ENCODE measurements around the gene ADK. TPM values are rescaled to one million over a fixed set of nuclear protein-coding genes. Genes with fewer than 3 reads are reported as not detected.

The ADK gene
- total RNA-seq, 1 experiment from 2014 or later, result 159 TPM

- no peaks in the 10 kb centered on the region for H3K9me2 ChIP-seq (ENCODE audit: insufficient read depth)
- peaks cover 51% of the 10 kb centered on the region; the same call in 1 of the 2 replicates for H3F3A ChIP-seq (ENCODE audit: insufficient read depth, low read depth)
- no peaks in the 10 kb centered on the region for H4K20me1 ChIP-seq (ENCODE audit: insufficient read depth)
- H3K4me1 ChIP-seq (replicated peaks; ENCODE audit: insufficient read depth), result no peaks in the 10 kb centered on the region
- ChIA-PET CTCF (interaction anchor here (0.5 kb wide), 1 partner anchor 69 kb away, joined by 3 read pairs; no protein-coding TSS in a partner anchor), POLR2A (ENCODE audit: unreplicated experiment) (interaction anchor here (0.7 kb wide), 1 partner anchor 106 kb away, joined by 3 read pairs; no protein-coding TSS in a partner anchor)
- intact Hi-C loops (cut with micrococcal nuclease; ENCODE audit: unreplicated experiment), result no loop called here
- BruUV-seq (replicated peaks), result no TSS peak
- no peaks in the 10 kb centered on the region for H3K9me3 ChIP-seq (ENCODE audit: insufficient read depth, low read depth)
- H3K27ac ChIP-seq, result no peak overlapping the region
- H3K27me3 ChIP-seq (ENCODE audit: insufficient read depth, low read depth), result no peaks in the 10 kb centered on the region
- no peak overlapping the region for H3K4me3 ChIP-seq
- H3K4me2 ChIP-seq, result no peak overlapping the region
- DNase-seq, result no peak
- no peaks in the 10 kb centered on the region for H3K79me2 ChIP-seq (ENCODE audit: low read depth)
- H3K36me3 ChIP-seq (ENCODE audit: low read depth), result peaks cover 58% of the 10 kb centered on the region
- H2AFZ ChIP-seq, result no peak overlapping the region
- TF ChIP-seq EZH2 (IDR thresholded peaks at IDR 0.05; ENCODE audit: low read depth) (no peak), CTCF (conservative IDR thresholded peaks at IDR 0.05) (no peak)
These were observed 41.6 kb upstream of the ADK start for GRCh38 chr10:74109452-74109851.

- peaks cover 52% of the 10 kb centered on the region for H3K36me3 ChIP-seq (ENCODE audit: low read depth)
- no peaks in the 10 kb centered on the region for H3K4me1 ChIP-seq (replicated peaks; ENCODE audit: insufficient read depth)
- no peak overlapping the region for H2AFZ ChIP-seq
- no peaks in the 10 kb centered on the region for H3K27me3 ChIP-seq (ENCODE audit: insufficient read depth, low read depth)
- no peaks in the 10 kb centered on the region for H3K9me2 ChIP-seq (ENCODE audit: insufficient read depth)
- no peak overlapping the region for H3K4me2 ChIP-seq
- CTCF ChIA-PET, result no interaction called here
- no TSS peak for BruUV-seq (replicated peaks)
- no peaks in the 10 kb centered on the region for H4K20me1 ChIP-seq (ENCODE audit: insufficient read depth)
- no peaks in the 10 kb centered on the region for H3K79me2 ChIP-seq (ENCODE audit: low read depth)
- no peaks in the 10 kb centered on the region for H3K9me3 ChIP-seq (ENCODE audit: insufficient read depth, low read depth)
- intact Hi-C loops (cut with micrococcal nuclease; ENCODE audit: unreplicated experiment), result loop anchor here (10.0 kb wide), 1 partner anchor 995 kb away; a partner anchor contains a TSS
- no peak overlapping the region for H3K4me3 ChIP-seq
- TF ChIP-seq CTCF (conservative IDR thresholded peaks at IDR 0.05) (no peak), EZH2 (IDR thresholded peaks at IDR 0.05; ENCODE audit: low read depth) (no peak)
- POLR2A ChIA-PET (ENCODE audit: unreplicated experiment), result no interaction called here
- H3K27ac ChIP-seq, result no peak overlapping the region
- no peak for DNase-seq
- peaks cover 51% of the 10 kb centered on the region; the same call in 1 of the 2 replicates for H3F3A ChIP-seq (ENCODE audit: insufficient read depth, low read depth)
These were observed 40.9 kb upstream of the ADK start for GRCh38 chr10:74110120-74110519.

GRCh38 chr10:74111799-74112198 is 39.2 kb upstream of the ADK start:
- Histone ChIP-seq H3K4me3 (no peak overlapping the region), H2AFZ (no peak overlapping the region), H3K27ac (no peak overlapping the region), H3K27me3 (ENCODE audit: insufficient read depth, low read depth) (no peaks in the 10 kb centered on the region), H4K20me1 (ENCODE audit: insufficient read depth) (no peaks in the 10 kb centered on the region), H3K79me2 (ENCODE audit: low read depth) (no peaks in the 10 kb centered on the region), H3K36me3 (ENCODE audit: low read depth) (peaks cover 53% of the 10 kb centered on the region), H3F3A (ENCODE audit: insufficient read depth, low read depth) (peaks cover 59% of the 10 kb centered on the region; the same call in 1 of the 2 replicates), H3K9me2 (ENCODE audit: insufficient read depth) (no peaks in the 10 kb centered on the region), H3K4me2 (no peak overlapping the region), H3K4me1 (replicated peaks; ENCODE audit: insufficient read depth) (no peaks in the 10 kb centered on the region), H3K9me3 (ENCODE audit: insufficient read depth, low read depth) (no peaks in the 10 kb centered on the region)
- no TSS peak for BruUV-seq (replicated peaks)
- CTCF ChIA-PET, result interaction anchor here (0.6 kb wide), 1 partner anchor 156 kb away, joined by 3 read pairs; no protein-coding TSS in a partner anchor
- TF ChIP-seq CTCF (conservative IDR thresholded peaks at IDR 0.05) (no peak), EZH2 (IDR thresholded peaks at IDR 0.05; ENCODE audit: low read depth) (no peak)
- no peak for DNase-seq
- intact Hi-C loops (cut with micrococcal nuclease; ENCODE audit: unreplicated experiment), result loop anchor here (10.0 kb wide), 1 partner anchor 993 kb away; a partner anchor contains a TSS
- POLR2A ChIA-PET (ENCODE audit: unreplicated experiment), result interaction anchor here (0.6 kb wide), 1 partner anchor 113 kb away, joined by 3 read pairs; no protein-coding TSS in a partner anchor
